ENCODE data around the gene PRKCA. TPM values are rescaled to one million over a fixed set of nuclear protein-coding genes. Genes with fewer than 3 reads are reported as not detected.

The PRKCA gene
- polyA plus RNA-seq, 2 of the 4 experiments (the other 2 are of a cell fraction), result 28.8 to 65.0 TPM

GRCh38 chr17:66367107-66367506 is 64.7 kb downstream of the PRKCA start:
- no peak for TF ChIP-seq CHD2 (IDR thresholded peaks at IDR 0.05; ENCODE audit: low read length, partially characterized antibody)
- no peak for TF ChIP-seq POLR2AphosphoS2 (conservative IDR thresholded peaks at IDR 0.05; ENCODE audit: low read length)
- no peak for TF ChIP-seq HOXA7 (CRISPR knock-in tag; IDR thresholded peaks at IDR 0.05)
- no peak for TF ChIP-seq CHD4 (IDR thresholded peaks at IDR 0.05; ENCODE audit: borderline replicate concordance)
- no peak for TF ChIP-seq EHF (CRISPR knock-in tag; IDR thresholded peaks at IDR 0.05)
- TF ChIP-seq HES2 (IDR thresholded peaks at IDR 0.05), result no peak
- FAIRE-seq (no peak), DNase-seq (ENCODE audit: low read depth in 1 of 2, low spot score in 1 of 2) (no peak), ATAC-seq (no peak)
- ChIA-PET CTCF (interaction anchor here (0.8 to 1.6 kb wide), 2 partner anchors 9 to 11 kb away, joined by 3 to 5 read pairs; no protein-coding TSS in a partner anchor), POLR2A (no interaction called here)
- H3K4me2 ChIP-seq, result no peak overlapping the region
- 71% methylated on average over 2 of the region's 2 CpGs for WGBS (ENCODE audit: missing lambda C conversion rate)
- H3K4me1 ChIP-seq, result peaks cover 54% of the 10 kb centered on the region
- H3K4me3 ChIP-seq, result no peak overlapping the region
- no peak overlapping the region for H3K27ac ChIP-seq
- no peaks in the 10 kb centered on the region for H3K9me3 ChIP-seq

- WGBS (ENCODE audit: missing lambda C conversion rate), result 74% methylated on average over 4 of the region's 4 CpGs
- peak; percentile 36 for FAIRE-seq
- no peak; a peak in 2 of 6 replicates for ATAC-seq
- no peak for DNase-seq (ENCODE audit: low read depth in 1 of 2, low spot score in 1 of 2)
- no peaks in the 10 kb centered on the region for H3K9me3 ChIP-seq
- no peak overlapping the region for H3K4me3 ChIP-seq
- no peak overlapping the region for H3K27ac ChIP-seq
- ChIA-PET CTCF (interaction anchor here (1.5 to 1.7 kb wide), 5 partner anchors 11 to 170 kb away, joined by 3 to 7 read pairs (median 5); no protein-coding TSS in a partner anchor), POLR2A (no interaction called here)
- TF ChIP-seq FOXS1 (CRISPR knock-in tag; IDR thresholded peaks at IDR 0.05) (no peak), POLR2AphosphoS2 (conservative IDR thresholded peaks at IDR 0.05; ENCODE audit: low read length) (no peak), JUNB (IDR thresholded peaks at IDR 0.05) (no peak), RARB (CRISPR knock-in tag; IDR thresholded peaks at IDR 0.05) (no peak), ZC3H11A (IDR thresholded peaks at IDR 0.05) (no peak), MAZ (IDR thresholded peaks at IDR 0.05; ENCODE audit: borderline replicate concordance, low read depth, low read length) (no peak), ESRRA (IDR thresholded peaks at IDR 0.05; ENCODE audit: borderline replicate concordance, low read length) (no peak), USF2 (IDR thresholded peaks at IDR 0.05) (no peak), CHD4 (IDR thresholded peaks at IDR 0.05; ENCODE audit: borderline replicate concordance) (no peak), CBX2 (IDR thresholded peaks at IDR 0.05; ENCODE audit: borderline replicate concordance, low read depth) (no peak), MAX (IDR thresholded peaks at IDR 0.05) (no peak)
- peaks cover 68% of the 10 kb centered on the region for H3K4me1 ChIP-seq
- peak overlapping the region; percentile 37; the same call in 2 of the 3 replicates for H3K4me2 ChIP-seq
These were observed 67.4 kb downstream of the PRKCA start for GRCh38 chr17:66369830-66370229.

- Histone ChIP-seq H3K27ac (no peak overlapping the region), H3K9me3 (no peaks in the 10 kb centered on the region), H3K4me1 (peaks cover 65% of the 10 kb centered on the region), H3K4me2 (no peak overlapping the region), H3K4me3 (no peak overlapping the region)
- FAIRE-seq (no peak), DNase-seq (ENCODE audit: low read depth in 1 of 2, low spot score in 1 of 2) (no peak), ATAC-seq (no peak)
- 78% methylated on average over 7 of the region's 7 CpGs for WGBS (ENCODE audit: missing lambda C conversion rate)
- POLR2A ChIA-PET, result no interaction called here
- TF ChIP-seq HOXB13 (CRISPR knock-in tag; IDR thresholded peaks at IDR 0.05; ENCODE audit: low read depth) (no peak), ESRRA (IDR thresholded peaks at IDR 0.05; ENCODE audit: borderline replicate concordance, low read length) (no peak), ZSCAN20 (CRISPR knock-in tag; IDR thresholded peaks at IDR 0.05) (no peak), MAFK (IDR thresholded peaks at IDR 0.05; ENCODE audit: partially characterized antibody) (no peak), FOSL2 (IDR thresholded peaks at IDR 0.05) (no peak), FOSL2 (CRISPR knock-in tag; IDR thresholded peaks at IDR 0.05) (no peak), RARB (CRISPR knock-in tag; IDR thresholded peaks at IDR 0.05) (no peak)
- CTCF ChIA-PET, result no interaction called here
These were observed 69.1 kb downstream of the PRKCA start for GRCh38 chr17:66371561-66371960.

DNA sequence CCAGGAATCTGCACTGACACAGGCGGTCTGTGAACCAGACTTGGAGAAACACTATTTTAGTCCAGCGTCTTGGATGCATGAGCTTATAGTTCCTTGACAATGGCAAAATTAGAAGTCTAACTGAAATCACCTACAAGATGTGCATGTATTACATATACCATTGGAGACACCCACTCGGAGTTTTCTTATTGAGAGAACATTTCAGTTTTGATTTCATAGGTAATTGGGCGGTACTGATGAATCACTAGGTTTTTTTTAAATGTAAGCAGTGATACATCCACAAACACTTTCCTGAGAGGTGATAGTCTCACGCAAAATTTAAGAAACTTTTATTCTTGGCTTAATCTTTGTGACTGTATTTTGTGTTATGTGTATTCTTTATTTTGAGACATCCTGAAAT is 69.8 kb downstream of the PRKCA start:
- H3K4me2 ChIP-seq, result no peak overlapping the region
- H3K9me3 ChIP-seq, result no peaks in the 10 kb centered on the region
- peaks cover 63% of the 10 kb centered on the region for H3K4me1 ChIP-seq
- WGBS (ENCODE audit: missing lambda C conversion rate), result 83% methylated on average over 5 of the region's 5 CpGs
- no peak overlapping the region for H3K4me3 ChIP-seq
- no peak for DNase-seq (ENCODE audit: low read depth in 1 of 2, low spot score in 1 of 2)
- CTCF ChIA-PET, result no interaction called here
- no peak for FAIRE-seq
- POLR2A ChIA-PET, result no interaction called here
- ATAC-seq, result no peak
- TF ChIP-seq FOSL2 (IDR thresholded peaks at IDR 0.05) (no peak), FOSL2 (CRISPR knock-in tag; IDR thresholded peaks at IDR 0.05) (no peak), RFX5 (IDR thresholded peaks at IDR 0.05) (no peak), KDM1A (IDR thresholded peaks at IDR 0.05; ENCODE audit: low read depth) (no peak), TFCP2L1 (CRISPR knock-in tag; IDR thresholded peaks at IDR 0.05) (no peak), FOSB (CRISPR knock-in tag; IDR thresholded peaks at IDR 0.05) (no peak), MAZ (IDR thresholded peaks at IDR 0.05; ENCODE audit: borderline replicate concordance, low read depth, low read length) (no peak), NPAS2 (CRISPR knock-in tag; IDR thresholded peaks at IDR 0.05; ENCODE audit: borderline replicate concordance) (no peak), ZC3H11A (IDR thresholded peaks at IDR 0.05) (no peak), EHF (CRISPR knock-in tag; IDR thresholded peaks at IDR 0.05) (no peak), CBX8 (IDR thresholded peaks at IDR 0.05) (no peak), RCOR1 (IDR thresholded peaks at IDR 0.05; ENCODE audit: low read depth, low read length) (no peak), KDM5A (IDR thresholded peaks at IDR 0.05) (no peak)
- no peak overlapping the region for H3K27ac ChIP-seq
